Immature natural killer cell (primary cell): ENCODE results near the gene MAP2K4. TPM values are rescaled to one million over a fixed set of nuclear protein-coding genes. Genes with fewer than 3 reads are reported as not detected.

Experiments used
- DNase-seq, 3 donors: peaks; one replicate each; pipeline ENCODE4 v3.0.0; 2022; ENCODE audit warnings: mixed read lengths in 1 of 3
- H3K27ac Mint-ChIP-seq, 6 donors: one replicate each; pipeline ENCODE4 v1.8.0; 2020; ENCODE audit warnings: mixed read lengths in 6 of 6, mild to moderate bottlenecking in 5 of 6, inconsistent platforms in 4 of 6, moderate library complexity in 3 of 6
- H3K27me3 Mint-ChIP-seq, 3 donors: one replicate each; pipeline ENCODE4 v1.8.0; 2020 to 2021; ENCODE audit warnings: low read depth in 3 of 3, mild to moderate bottlenecking in 3 of 3, mixed read lengths in 3 of 3, moderate library complexity in 3 of 3, inconsistent platforms in 1 of 3
- H3K36me3 Mint-ChIP-seq, 3 donors: one replicate each; pipeline ENCODE4 v1.8.0; 2020; ENCODE audit warnings: mixed read lengths in 3 of 3, inconsistent platforms in 2 of 3, mild to moderate bottlenecking in 2 of 3
- H3K4me1 Mint-ChIP-seq, 2 donors: one replicate each; pipeline ENCODE4 v1.8.0; 2020; ENCODE audit warnings: inconsistent platforms in 2 of 2, mild to moderate bottlenecking in 2 of 2, mixed read lengths in 2 of 2, moderate library complexity in 1 of 2
- H3K4me3 Mint-ChIP-seq, 5 donors: one replicate each; pipeline ENCODE4 v1.8.0; 2020; ENCODE audit warnings: mild to moderate bottlenecking in 5 of 5, mixed read lengths in 5 of 5, inconsistent platforms in 3 of 5, moderate library complexity in 3 of 5
- H3K9me3 Mint-ChIP-seq, 6 donors: one replicate each; pipeline ENCODE4 v1.8.0; 2020; ENCODE audit warnings: mild to moderate bottlenecking in 6 of 6, mixed read lengths in 6 of 6, inconsistent platforms in 4 of 6, moderate library complexity in 3 of 6
- polyA plus RNA-seq, 3 donors: library from polyadenylated mRNA; unstranded; fragments of 300-500 nt; fragmentation: Illumina TruSeq; gene quantifications; one replicate each; pipeline ENCODE4 v1.2.3, GENCODE V29; 2021

MAP2K4 gene
- polyA plus RNA-seq, 3 donors from 2014 or later = 21.2 to 29.5 (median 26.2) TPM

DNA sequence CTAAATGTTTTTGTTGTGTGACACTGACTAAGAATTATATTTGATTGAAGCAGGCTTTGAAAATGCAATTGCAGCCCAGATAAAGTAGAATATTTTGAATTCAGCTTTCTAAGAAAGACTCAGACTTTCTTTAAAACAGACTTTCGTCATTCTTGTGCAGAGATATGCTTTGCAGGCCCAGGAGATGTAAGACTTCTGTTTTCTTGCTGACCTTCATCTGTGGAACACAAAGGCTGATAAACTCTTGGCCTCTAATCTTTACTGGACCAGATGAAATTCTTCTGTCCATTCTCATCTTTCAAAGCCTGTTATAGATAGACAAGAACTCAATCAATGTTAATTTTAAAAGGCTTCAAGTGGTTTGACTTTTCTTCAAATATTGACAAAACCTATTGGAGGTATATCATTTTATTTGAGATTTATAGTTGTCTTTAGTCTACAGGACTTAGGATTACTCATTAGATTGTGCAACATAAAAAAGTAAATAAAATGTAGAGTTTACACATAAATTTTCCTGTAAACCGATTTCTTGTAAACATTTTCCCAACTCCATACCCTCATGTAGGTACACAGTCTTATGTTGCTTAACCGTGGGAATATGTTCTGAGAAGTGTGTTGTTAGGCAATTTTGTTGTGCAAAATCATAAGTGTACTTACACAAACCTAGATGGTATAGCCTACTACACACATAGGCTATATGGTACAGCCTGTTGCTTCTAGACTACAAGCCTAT, 94.2 kb downstream of the MAP2K4 start:
- no peak overlapping the region for H3K27ac Mint-ChIP-seq
- H3K4me3 Mint-ChIP-seq = no peak overlapping the region
- peaks cover 0 to 9% of the 10 kb centered on the region in 2 donors for H3K4me1 Mint-ChIP-seq
- DNase-seq = no peak
- H3K9me3 Mint-ChIP-seq = no peaks in the 10 kb centered on the region
- H3K27me3 Mint-ChIP-seq = no peaks in the 10 kb centered on the region
- H3K36me3 Mint-ChIP-seq = peaks cover 33 to 64% (median 64%) of the 10 kb centered on the region in 3 donors

GRCh38 chr17:12116143-12116542, 95.5 kb downstream of the MAP2K4 start:
- H3K4me3 Mint-ChIP-seq = no peak overlapping the region
- peaks cover 33 to 64% (median 63%) of the 10 kb centered on the region in 3 donors for H3K36me3 Mint-ChIP-seq
- H3K9me3 Mint-ChIP-seq = no peaks in the 10 kb centered on the region
- no peak for DNase-seq
- no peak overlapping the region for H3K27ac Mint-ChIP-seq
- H3K4me1 Mint-ChIP-seq = peaks cover 0 to 9% of the 10 kb centered on the region in 2 donors
- no peaks in the 10 kb centered on the region for H3K27me3 Mint-ChIP-seq

DNA sequence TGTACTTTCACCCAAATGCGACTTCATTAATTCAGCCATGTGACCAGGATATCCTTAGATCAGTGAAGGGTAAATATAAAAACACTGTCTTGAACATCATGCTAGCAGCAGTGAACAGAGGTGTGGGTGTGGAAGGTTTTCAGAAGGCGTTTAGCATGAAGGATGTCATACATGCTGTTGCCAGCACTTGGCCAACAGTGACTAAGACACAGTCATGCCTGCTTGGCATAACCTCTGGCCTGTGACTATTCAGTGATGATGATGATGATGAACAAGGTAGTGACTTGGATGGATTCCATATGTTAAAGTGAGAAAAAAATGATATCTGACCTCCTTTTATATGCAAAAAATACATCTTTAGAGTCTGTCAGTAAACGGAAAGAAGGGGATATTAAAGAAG, 97.9 kb downstream of the MAP2K4 start:
- Mint-ChIP-seq H3K9me3 (no peaks in the 10 kb centered on the region), H3K36me3 (peaks cover 21 to 60% (median 46%) of the 10 kb centered on the region in 3 donors), H3K27me3 (no peaks in the 10 kb centered on the region), H3K27ac (peak overlapping the region in 1 of 6 donors; percentile 41), H3K4me1 (peaks cover 0 to 18% of the 10 kb centered on the region in 2 donors), H3K4me3 (no peak overlapping the region)
- DNase-seq = no peak

DNA sequence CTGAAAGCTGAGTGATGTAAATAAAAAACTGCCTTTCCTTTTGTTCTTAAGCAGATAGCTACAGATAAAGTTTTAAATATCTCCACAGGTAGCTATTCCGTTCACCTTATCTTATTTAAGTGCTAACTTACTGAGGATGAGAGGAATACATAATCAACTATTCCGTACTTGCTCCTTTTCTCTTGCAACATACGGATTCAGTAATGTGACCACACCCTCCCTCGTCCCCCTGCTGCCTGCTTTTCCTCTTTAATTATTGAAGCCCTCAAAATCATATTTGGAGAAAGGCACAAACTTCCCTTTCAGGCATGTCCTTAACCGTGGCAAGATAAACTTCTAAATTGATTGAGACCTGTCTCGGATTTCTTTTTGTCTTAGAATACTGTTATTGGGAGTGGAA, 101.4 kb downstream of the MAP2K4 start:
- H3K27me3 Mint-ChIP-seq = no peaks in the 10 kb centered on the region
- H3K9me3 Mint-ChIP-seq = no peaks in the 10 kb centered on the region
- H3K27ac Mint-ChIP-seq = no peak overlapping the region
- peaks cover 0 to 15% of the 10 kb centered on the region in 2 donors for H3K4me1 Mint-ChIP-seq
- H3K4me3 Mint-ChIP-seq = no peak overlapping the region
- no peak for DNase-seq
- peaks cover 32 to 59% (median 52%) of the 10 kb centered on the region in 3 donors for H3K36me3 Mint-ChIP-seq

DNA sequence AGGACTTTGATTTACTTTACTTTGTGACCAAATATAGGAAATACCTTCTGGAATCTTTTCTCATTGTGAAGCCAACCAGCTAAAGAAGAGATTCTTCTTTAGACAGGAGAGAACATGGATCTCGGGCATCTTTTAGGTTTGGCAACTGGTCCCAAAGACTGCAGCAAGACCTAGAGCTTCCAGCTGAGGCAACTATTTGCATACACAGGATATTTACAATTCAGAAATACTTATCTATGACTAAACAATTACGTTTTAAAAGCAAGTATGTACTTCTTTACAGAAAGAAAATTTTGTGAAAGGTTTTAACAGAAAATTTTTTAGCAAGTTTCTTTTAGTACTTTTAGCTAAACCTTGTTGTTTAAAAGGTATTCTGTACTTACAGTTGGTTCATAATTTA, 106.5 kb downstream of the MAP2K4 start:
- H3K9me3 Mint-ChIP-seq = no peaks in the 10 kb centered on the region
- peaks cover 0 to 13% of the 10 kb centered on the region in 2 donors for H3K4me1 Mint-ChIP-seq
- no peaks in the 10 kb centered on the region for H3K27me3 Mint-ChIP-seq
- H3K27ac Mint-ChIP-seq = no peak overlapping the region
- peaks cover 45 to 69% (median 51%) of the 10 kb centered on the region in 3 donors for H3K36me3 Mint-ChIP-seq
- no peak for DNase-seq
- no peak overlapping the region for H3K4me3 Mint-ChIP-seq

- no peak for DNase-seq
- Mint-ChIP-seq H3K27ac (no peak overlapping the region), H3K4me1 (peaks cover 0 to 9% of the 10 kb centered on the region in 2 donors), H3K4me3 (no peak overlapping the region), H3K36me3 (peaks cover 45 to 73% (median 51%) of the 10 kb centered on the region in 3 donors), H3K27me3 (no peaks in the 10 kb centered on the region), H3K9me3 (no peaks in the 10 kb centered on the region)
Measured at GRCh38 chr17:12127667-12128066, 107.0 kb downstream of the MAP2K4 start.

DNA sequence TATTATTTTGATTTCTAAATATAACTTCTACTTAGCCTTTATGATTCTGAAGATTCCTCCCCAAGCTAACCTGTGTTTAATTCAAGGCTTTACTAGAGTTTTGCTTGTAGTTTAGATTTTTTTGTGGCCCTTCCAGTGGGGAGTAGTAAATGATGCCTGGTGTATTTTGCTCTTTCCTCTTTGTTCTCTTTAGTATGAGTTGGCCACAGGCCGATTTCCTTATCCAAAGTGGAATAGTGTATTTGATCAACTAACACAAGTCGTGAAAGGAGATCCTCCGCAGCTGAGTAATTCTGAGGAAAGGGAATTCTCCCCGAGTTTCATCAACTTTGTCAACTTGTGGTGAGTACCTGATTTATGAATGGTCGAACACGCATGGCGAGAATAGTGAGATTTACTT, 108.3 kb downstream of the MAP2K4 start:
- DNase-seq = no peak
- Mint-ChIP-seq H3K27ac (no peak overlapping the region), H3K4me3 (no peak overlapping the region), H3K27me3 (no peaks in the 10 kb centered on the region), H3K4me1 (no peaks in the 10 kb centered on the region), H3K36me3 (peaks cover 45 to 74% (median 49%) of the 10 kb centered on the region in 3 donors), H3K9me3 (no peaks in the 10 kb centered on the region)

- Mint-ChIP-seq H3K9me3 (peaks cover 0 to 5% (median 0%) of the 10 kb centered on the region in 6 donors), H3K27ac (no peak overlapping the region), H3K27me3 (no peaks in the 10 kb centered on the region), H3K4me1 (no peaks in the 10 kb centered on the region), H3K36me3 (peaks cover 51 to 64% (median 51%) of the 10 kb centered on the region in 3 donors), H3K4me3 (no peak overlapping the region)
- DNase-seq = no peak
Measured at GRCh38 chr17:12133183-12133582, 112.5 kb downstream of the MAP2K4 start.

- DNase-seq = no peak
- no peaks in the 10 kb centered on the region for H3K27me3 Mint-ChIP-seq
- H3K4me3 Mint-ChIP-seq = no peak overlapping the region
- peaks cover 45 to 63% (median 50%) of the 10 kb centered on the region in 3 donors for H3K36me3 Mint-ChIP-seq
- H3K9me3 Mint-ChIP-seq = peaks cover 0 to 5% (median 0%) of the 10 kb centered on the region in 6 donors
- H3K27ac Mint-ChIP-seq = no peak overlapping the region
- no peaks in the 10 kb centered on the region for H3K4me1 Mint-ChIP-seq
Measured at GRCh38 chr17:12134101-12134500, 113.4 kb downstream of the MAP2K4 start.

DNA sequence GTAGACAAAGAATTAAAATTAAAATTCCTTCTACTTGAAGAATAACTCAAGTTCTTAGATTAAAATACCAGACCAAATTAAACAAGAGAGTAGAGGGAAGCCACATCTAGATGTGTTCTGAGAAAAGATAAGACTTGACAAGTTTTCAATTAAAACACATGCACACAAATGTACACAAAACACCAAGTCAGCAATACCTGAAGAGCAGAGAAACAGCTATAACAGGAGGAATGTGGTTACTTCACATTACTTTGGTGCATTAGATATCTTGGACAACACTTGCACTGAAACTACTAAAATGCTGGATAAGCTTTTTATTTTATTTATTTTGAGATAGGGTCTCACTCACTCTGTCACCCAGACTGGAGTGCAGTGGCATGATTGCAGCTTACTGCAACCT, 113.9 kb downstream of the MAP2K4 start:
- Mint-ChIP-seq H3K4me3 (no peak overlapping the region), H3K27me3 (no peaks in the 10 kb centered on the region), H3K4me1 (no peaks in the 10 kb centered on the region), H3K9me3 (peaks cover 0 to 5% (median 0%) of the 10 kb centered on the region in 6 donors), H3K27ac (no peak overlapping the region), H3K36me3 (peaks cover 43 to 59% (median 50%) of the 10 kb centered on the region in 3 donors)
- DNase-seq = no peak

GRCh38 chr17:12136243-12136642, 115.6 kb downstream of the MAP2K4 start:
- Mint-ChIP-seq H3K27ac (peak overlapping the region in 1 of 6 donors; percentile 6), H3K9me3 (peaks cover 0 to 5% (median 0%) of the 10 kb centered on the region in 6 donors), H3K36me3 (peaks cover 49 to 64% (median 63%) of the 10 kb centered on the region in 3 donors), H3K4me3 (no peak overlapping the region), H3K4me1 (no peaks in the 10 kb centered on the region), H3K27me3 (no peaks in the 10 kb centered on the region)
- DNase-seq = no peak

GRCh38 chr17:12136646-12137045, 116.0 kb downstream of the MAP2K4 start:
- peaks cover 53 to 65% (median 62%) of the 10 kb centered on the region in 3 donors for H3K36me3 Mint-ChIP-seq
- no peak for DNase-seq
- no peaks in the 10 kb centered on the region for H3K4me1 Mint-ChIP-seq
- peaks cover 0 to 5% (median 0%) of the 10 kb centered on the region in 6 donors for H3K9me3 Mint-ChIP-seq
- no peak overlapping the region for H3K27ac Mint-ChIP-seq
- H3K27me3 Mint-ChIP-seq = no peaks in the 10 kb centered on the region
- H3K4me3 Mint-ChIP-seq = no peak overlapping the region

- Mint-ChIP-seq H3K27me3 (no peaks in the 10 kb centered on the region), H3K36me3 (peaks cover 60 to 71% (median 68%) of the 10 kb centered on the region in 3 donors), H3K27ac (no peak overlapping the region), H3K4me3 (no peak overlapping the region), H3K9me3 (peaks cover 0 to 5% (median 0%) of the 10 kb centered on the region in 6 donors), H3K4me1 (no peaks in the 10 kb centered on the region)
- no peak for DNase-seq
Measured at GRCh38 chr17:12137859-12138258, 117.2 kb downstream of the MAP2K4 start.

- Mint-ChIP-seq H3K27ac (no peak overlapping the region), H3K36me3 (peaks cover 67 to 82% (median 77%) of the 10 kb centered on the region in 3 donors), H3K27me3 (no peaks in the 10 kb centered on the region), H3K4me3 (no peak overlapping the region), H3K9me3 (peaks cover 0 to 5% (median 0%) of the 10 kb centered on the region in 6 donors), H3K4me1 (no peaks in the 10 kb centered on the region)
- no peak for DNase-seq
Measured at GRCh38 chr17:12140685-12141084, 120.0 kb downstream of the MAP2K4 start.
